Endodermal cell (in vitro differentiated cells): ENCODE results near the gene SELL. TPM values are rescaled to one million over a fixed set of nuclear protein-coding genes. Genes with fewer than 3 reads are reported as not detected.
"Not testable (repeated sequence)": the region's sequence is repeated elsewhere in the genome, so short reads cannot be mapped to it uniquely, and the experiment has no call there.

Experiments
- DNase-seq: peaks from one replicate; pipeline ENCODE4 v3.0.0-alpha.2; 2017
- H3K27ac ChIP-seq: 2 replicates; pipeline ENCODE4 v1.5.1; 2013; ENCODE audit warnings: mild to moderate bottlenecking, low read depth, low read length, moderate library complexity
- H3K27me3 ChIP-seq: 2 replicates; pipeline ENCODE4 v1.6.1; 2013; ENCODE audit warnings: mild to moderate bottlenecking, low read length, moderate library complexity; ENCODE audit not compliant: insufficient read depth, control insufficient read depth, poor library complexity, severe bottlenecking
- H3K36me3 ChIP-seq: 2 replicates; pipeline ENCODE4 v1.7.0; 2013; ENCODE audit warnings: mild to moderate bottlenecking, low read length, moderate library complexity; ENCODE audit not compliant: control insufficient read depth, insufficient read depth
- H3K4me1 ChIP-seq: one replicate; pipeline ENCODE4 v1.7.0; 2013; ENCODE audit warnings: low read length; ENCODE audit not compliant: control insufficient read depth, insufficient read depth
- H3K4me3 ChIP-seq: 2 replicates; pipeline ENCODE4 v1.5.1; 2013; ENCODE audit warnings: mild to moderate bottlenecking, low read length, moderate library complexity
- H3K9ac ChIP-seq: 2 replicates; pipeline ENCODE4 v1.6.1; 2013; ENCODE audit warnings: mild to moderate bottlenecking, low read length, moderate library complexity; ENCODE audit not compliant: poor library complexity, severe bottlenecking; ENCODE audit errors: extremely low read depth
- H3K9me3 ChIP-seq: 2 replicates; pipeline ENCODE4 v1.6.1; 2013; ENCODE audit warnings: mild to moderate bottlenecking, low read length, moderate library complexity; ENCODE audit not compliant: control insufficient read depth
- H3K27ac Mint-ChIP-seq: 2 replicates; pipeline ENCODE4 v1.8.0; 2020; ENCODE audit warnings: mixed read lengths
- H3K27me3 Mint-ChIP-seq: 2 replicates; pipeline ENCODE4 v1.8.0; 2021; ENCODE audit warnings: mild to moderate bottlenecking, mixed read lengths; ENCODE audit not compliant: insufficient read depth
- H3K36me3 Mint-ChIP-seq: 2 replicates; pipeline ENCODE4 v1.8.0; 2020; ENCODE audit warnings: low read depth, mixed read lengths
- H3K4me1 Mint-ChIP-seq: 2 replicates; pipeline ENCODE4 v1.8.0; 2020; ENCODE audit warnings: mixed read lengths
- H3K4me3 Mint-ChIP-seq: 2 replicates; pipeline ENCODE4 v1.8.0; 2020; ENCODE audit warnings: mild to moderate bottlenecking, moderate library complexity, mixed read lengths
- H3K9me3 Mint-ChIP-seq: 2 replicates; pipeline ENCODE4 v1.8.0; 2020; ENCODE audit warnings: mild to moderate bottlenecking, mixed read lengths
- WGBS, 2 experiments: methylation state at CpG; one replicate each; pipeline versions ENCODE4 v1.1.5 to v1.1.7; 2013; ENCODE audit warnings: missing lambda C conversion rate in 2 of 2, mixed read lengths in 1 of 2; ENCODE audit not compliant: insufficient coverage in 1 of 2, insufficient read length in 1 of 2; 5-methylcytosine and 5-hydroxymethylcytosine counted together
- total RNA-seq, 2 donors: library from RNA; stranded (reverse); fragmentation: NEBNext Ultra II Directional in 1 of 2; extraction: Animal tissue kit (Norgen Biotek cat#: 25700) in 1 of 2; gene quantifications; 2 replicates in 1 of 2; 3 replicates in 1 of 2; pipeline ENCODE4 v1.2.1, GENCODE V29; 2021
- TF ChIP-seq, protein P1 (sequence below): fragments of 200-600 bp; sonication (generic); conservative IDR thresholded peaks from 2 replicates; pipeline ENCODE4 v1.5.0; 2021; ENCODE audit warnings: antibody characterized with exemption, mild to moderate bottlenecking

Gene SELL
- total RNA-seq, 2 donors from 2014 or later, result 0.95 TPM; not detected in 1

GRCh38 chr1:169723763-169724162 lies 12.3 kb upstream of the SELL start:
- DNase-seq, result no peak
- Histone ChIP-seq H3K27ac (no peak overlapping the region), H3K9ac (no peak overlapping the region), H3K4me3 (no peak overlapping the region), H3K27me3 (no peaks in the 10 kb centered on the region), H3K36me3 (no peaks in the 10 kb centered on the region), H3K9me3 (no peaks in the 10 kb centered on the region), H3K4me1 (no peaks in the 10 kb centered on the region)
- Mint-ChIP-seq H3K4me3 (no peak overlapping the region), H3K4me1 (no peaks in the 10 kb centered on the region), H3K27ac (no peak overlapping the region), H3K36me3 (no peaks in the 10 kb centered on the region), H3K27me3 (no peaks in the 10 kb centered on the region), H3K9me3 (peaks cover 3% of the 10 kb centered on the region)
- TF ChIP-seq, protein P1, sequence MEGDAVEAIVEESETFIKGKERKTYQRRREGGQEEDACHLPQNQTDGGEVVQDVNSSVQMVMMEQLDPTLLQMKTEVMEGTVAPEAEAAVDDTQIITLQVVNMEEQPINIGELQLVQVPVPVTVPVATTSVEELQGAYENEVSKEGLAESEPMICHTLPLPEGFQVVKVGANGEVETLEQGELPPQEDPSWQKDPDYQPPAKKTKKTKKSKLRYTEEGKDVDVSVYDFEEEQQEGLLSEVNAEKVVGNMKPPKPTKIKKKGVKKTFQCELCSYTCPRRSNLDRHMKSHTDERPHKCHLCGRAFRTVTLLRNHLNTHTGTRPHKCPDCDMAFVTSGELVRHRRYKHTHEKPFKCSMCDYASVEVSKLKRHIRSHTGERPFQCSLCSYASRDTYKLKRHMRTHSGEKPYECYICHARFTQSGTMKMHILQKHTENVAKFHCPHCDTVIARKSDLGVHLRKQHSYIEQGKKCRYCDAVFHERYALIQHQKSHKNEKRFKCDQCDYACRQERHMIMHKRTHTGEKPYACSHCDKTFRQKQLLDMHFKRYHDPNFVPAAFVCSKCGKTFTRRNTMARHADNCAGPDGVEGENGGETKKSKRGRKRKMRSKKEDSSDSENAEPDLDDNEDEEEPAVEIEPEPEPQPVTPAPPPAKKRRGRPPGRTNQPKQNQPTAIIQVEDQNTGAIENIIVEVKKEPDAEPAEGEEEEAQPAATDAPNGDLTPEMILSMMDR, result no peak
- WGBS, 2 experiments, result 95 to 100% methylated on average over 1 to 2 of the region's 2 CpGs

- H3K4me1 Mint-ChIP-seq, result no peaks in the 10 kb centered on the region
Measured at GRCh38 chr1:169722779-169723178, 11.4 kb upstream of the SELL start.

GRCh38 chr1:169715100-169715499 lies 3.7 kb upstream of the SELL start:
- not testable (repeated sequence) for H3K4me1 Mint-ChIP-seq, H3K4me1 ChIP-seq, H3K9ac ChIP-seq, H3K4me3 ChIP-seq, H3K36me3 Mint-ChIP-seq, H3K9me3 ChIP-seq, H3K36me3 ChIP-seq, H3K27ac ChIP-seq, DNase-seq, H3K27ac Mint-ChIP-seq, H3K27me3 ChIP-seq, H3K4me3 Mint-ChIP-seq, H3K27me3 Mint-ChIP-seq
- peaks cover 28% of the 10 kb centered on the region for H3K9me3 Mint-ChIP-seq
- 80% methylated on average over 2 of the region's 2 CpGs; no CpG with 5 or more reads in 1 of the 2 experiments for WGBS, 2 experiments

More at GRCh38 chr1:169722779-169723178, 11.4 kb upstream of the SELL start:
- no peak overlapping the region for H3K4me3 Mint-ChIP-seq
- no peaks in the 10 kb centered on the region for H3K27me3 Mint-ChIP-seq
- TF ChIP-seq, protein P1, result no peak
- no peak overlapping the region for H3K27ac ChIP-seq
- no peak overlapping the region for H3K4me3 ChIP-seq
- H3K9me3 Mint-ChIP-seq, result peaks cover 3% of the 10 kb centered on the region
- H3K36me3 ChIP-seq, result no peaks in the 10 kb centered on the region
- no peaks in the 10 kb centered on the region for H3K36me3 Mint-ChIP-seq
- H3K4me1 ChIP-seq, result no peaks in the 10 kb centered on the region
- H3K27ac Mint-ChIP-seq, result no peak overlapping the region
- H3K9ac ChIP-seq, result no peak overlapping the region
- H3K9me3 ChIP-seq, result no peaks in the 10 kb centered on the region
- DNase-seq, result no peak
- H3K27me3 ChIP-seq, result no peaks in the 10 kb centered on the region

DNA sequence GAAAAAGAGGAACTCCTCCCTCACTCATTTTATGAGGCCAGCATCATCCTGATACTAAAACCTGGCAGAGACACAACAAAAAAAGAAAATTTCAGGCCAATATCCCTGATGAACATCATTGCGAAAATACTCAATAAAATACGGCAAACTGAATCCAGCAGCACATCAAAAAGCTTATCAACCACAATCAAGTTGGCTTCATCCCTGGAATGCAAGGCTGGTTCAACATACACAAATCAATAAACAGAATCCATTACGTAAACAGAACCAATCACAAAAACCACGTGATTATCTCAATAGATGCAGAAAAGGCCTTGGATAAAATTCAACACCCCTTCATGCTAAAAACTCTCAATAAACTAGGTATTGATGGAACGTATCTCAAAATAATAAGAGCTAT lies 1.7 kb upstream of the SELL start:
- H3K9me3 ChIP-seq, H3K36me3 ChIP-seq: not testable (repeated sequence)

More for the DNA sequence above, 1.7 kb upstream of the SELL start:
- not testable (repeated sequence) for H3K27ac ChIP-seq, H3K27me3 Mint-ChIP-seq, H3K27ac Mint-ChIP-seq, H3K4me3 ChIP-seq, H3K4me1 ChIP-seq, H3K9ac ChIP-seq, H3K4me1 Mint-ChIP-seq, DNase-seq, H3K4me3 Mint-ChIP-seq, H3K36me3 Mint-ChIP-seq
- 82 to 89% methylated on average over 2 to 4 of the region's 5 CpGs for WGBS, 2 experiments
- H3K9me3 Mint-ChIP-seq, result peaks cover 25% of the 10 kb centered on the region
- peaks cover 14% of the 10 kb centered on the region for H3K27me3 ChIP-seq
